ENCODE measurements around the gene TAF1B.

Gene TAF1B

GRCh38 chr2:9895669-9896590 lies 52.7 kb downstream of the TAF1B start:
- no peaks in the 10 kb centered on the region for H3K27me3 ChIP-seq (ENCODE audit: control insufficient read depth, insufficient read depth, low read length)
- H3K9me3 ChIP-seq (ENCODE audit: control insufficient read depth, insufficient read depth, low read length) = no peaks in the 10 kb centered on the region
- no peaks in the 10 kb centered on the region for H3K36me3 ChIP-seq (ENCODE audit: control insufficient read depth, insufficient read depth, low read length)
- no peak overlapping the region for H3K4me3 ChIP-seq (ENCODE audit: low read depth, low read length)
- peaks cover 29% of the 10 kb centered on the region for H3K4me1 ChIP-seq (ENCODE audit: control insufficient read depth, insufficient read depth, low read length)
- H3K9ac ChIP-seq (ENCODE audit: low read depth, low read length) = no peak overlapping the region

- H3K27me3 ChIP-seq (ENCODE audit: control insufficient read depth, insufficient read depth, low read length) = no peaks in the 10 kb centered on the region
- H3K4me3 ChIP-seq (ENCODE audit: low read depth, low read length) = no peak overlapping the region
- H3K9me3 ChIP-seq (ENCODE audit: control insufficient read depth, insufficient read depth, low read length) = no peaks in the 10 kb centered on the region
- H3K9ac ChIP-seq (ENCODE audit: low read depth, low read length) = no peak overlapping the region
- no peaks in the 10 kb centered on the region for H3K36me3 ChIP-seq (ENCODE audit: control insufficient read depth, insufficient read depth, low read length)
- peaks cover 29% of the 10 kb centered on the region for H3K4me1 ChIP-seq (ENCODE audit: control insufficient read depth, insufficient read depth, low read length)
These were observed 54.1 kb downstream of the TAF1B start for GRCh38 chr2:9897331-9897737.

- no peak overlapping the region for H3K4me3 ChIP-seq (ENCODE audit: low read depth, low read length)
- H3K4me1 ChIP-seq (ENCODE audit: control insufficient read depth, insufficient read depth, low read length) = peaks cover 29% of the 10 kb centered on the region
- H3K27me3 ChIP-seq (ENCODE audit: control insufficient read depth, insufficient read depth, low read length) = no peaks in the 10 kb centered on the region
- no peak overlapping the region for H3K9ac ChIP-seq (ENCODE audit: low read depth, low read length)
- no peaks in the 10 kb centered on the region for H3K9me3 ChIP-seq (ENCODE audit: control insufficient read depth, insufficient read depth, low read length)
- H3K36me3 ChIP-seq (ENCODE audit: control insufficient read depth, insufficient read depth, low read length) = no peaks in the 10 kb centered on the region
These were observed 54.6 kb downstream of the TAF1B start for GRCh38 chr2:9897846-9898245.

- no peaks in the 10 kb centered on the region for H3K36me3 ChIP-seq (ENCODE audit: control insufficient read depth, insufficient read depth, low read length)
- H3K9me3 ChIP-seq (ENCODE audit: control insufficient read depth, insufficient read depth, low read length) = no peaks in the 10 kb centered on the region
- H3K9ac ChIP-seq (ENCODE audit: low read depth, low read length) = no peak overlapping the region
- H3K27me3 ChIP-seq (ENCODE audit: control insufficient read depth, insufficient read depth, low read length) = no peaks in the 10 kb centered on the region
- no peak overlapping the region for H3K4me3 ChIP-seq (ENCODE audit: low read depth, low read length)
- no peaks in the 10 kb centered on the region for H3K4me1 ChIP-seq (ENCODE audit: control insufficient read depth, insufficient read depth, low read length)
These were observed 62.1 kb downstream of the TAF1B start for GRCh38 chr2:9905413-9905812.

GRCh38 chr2:9907402-9907801 lies 64.1 kb downstream of the TAF1B start:
- Histone ChIP-seq H3K27me3 (ENCODE audit: control insufficient read depth, insufficient read depth, low read length) (no peaks in the 10 kb centered on the region), H3K4me3 (ENCODE audit: low read depth, low read length) (no peak overlapping the region), H3K4me1 (ENCODE audit: control insufficient read depth, insufficient read depth, low read length) (no peaks in the 10 kb centered on the region), H3K9ac (ENCODE audit: low read depth, low read length) (no peak overlapping the region), H3K9me3 (ENCODE audit: control insufficient read depth, insufficient read depth, low read length) (no peaks in the 10 kb centered on the region), H3K36me3 (ENCODE audit: control insufficient read depth, insufficient read depth, low read length) (no peaks in the 10 kb centered on the region)

- H3K9me3 ChIP-seq (ENCODE audit: control insufficient read depth, insufficient read depth, low read length) = no peaks in the 10 kb centered on the region
- H3K4me1 ChIP-seq (ENCODE audit: control insufficient read depth, insufficient read depth, low read length) = no peaks in the 10 kb centered on the region
- peaks cover 3% of the 10 kb centered on the region for H3K36me3 ChIP-seq (ENCODE audit: control insufficient read depth, insufficient read depth, low read length)
- no peaks in the 10 kb centered on the region for H3K27me3 ChIP-seq (ENCODE audit: control insufficient read depth, insufficient read depth, low read length)
- no peak overlapping the region for H3K9ac ChIP-seq (ENCODE audit: low read depth, low read length)
- H3K4me3 ChIP-seq (ENCODE audit: low read depth, low read length) = no peak overlapping the region
These were observed 65.4 kb downstream of the TAF1B start for GRCh38 chr2:9908639-9909038.

- Histone ChIP-seq H3K9ac (ENCODE audit: low read depth, low read length) (no peak overlapping the region), H3K4me3 (ENCODE audit: low read depth, low read length) (no peak overlapping the region), H3K9me3 (ENCODE audit: control insufficient read depth, insufficient read depth, low read length) (no peaks in the 10 kb centered on the region), H3K4me1 (ENCODE audit: control insufficient read depth, insufficient read depth, low read length) (no peaks in the 10 kb centered on the region), H3K27me3 (ENCODE audit: control insufficient read depth, insufficient read depth, low read length) (no peaks in the 10 kb centered on the region), H3K36me3 (ENCODE audit: control insufficient read depth, insufficient read depth, low read length) (peaks cover 6% of the 10 kb centered on the region)
These were observed 65.8 kb downstream of the TAF1B start for GRCh38 chr2:9909106-9909505.

GRCh38 chr2:9910699-9911098 lies 67.4 kb downstream of the TAF1B start:
- Histone ChIP-seq H3K36me3 (ENCODE audit: control insufficient read depth, insufficient read depth, low read length) (peaks cover 9% of the 10 kb centered on the region), H3K9ac (ENCODE audit: low read depth, low read length) (no peak overlapping the region), H3K4me1 (ENCODE audit: control insufficient read depth, insufficient read depth, low read length) (no peaks in the 10 kb centered on the region)

GRCh38 chr2:9912468-9912867 lies 69.2 kb downstream of the TAF1B start:
- Histone ChIP-seq H3K4me1 (ENCODE audit: control insufficient read depth, insufficient read depth, low read length) (no peaks in the 10 kb centered on the region), H3K4me3 (ENCODE audit: low read depth, low read length) (no peak overlapping the region), H3K36me3 (ENCODE audit: control insufficient read depth, insufficient read depth, low read length) (peaks cover 9% of the 10 kb centered on the region), H3K27me3 (ENCODE audit: control insufficient read depth, insufficient read depth, low read length) (no peaks in the 10 kb centered on the region), H3K9ac (ENCODE audit: low read depth, low read length) (no peak overlapping the region), H3K9me3 (ENCODE audit: control insufficient read depth, insufficient read depth, low read length) (no peaks in the 10 kb centered on the region)

More at GRCh38 chr2:9910699-9911098, 67.4 kb downstream of the TAF1B start:
- Histone ChIP-seq H3K27me3 (ENCODE audit: control insufficient read depth, insufficient read depth, low read length) (no peaks in the 10 kb centered on the region), H3K4me3 (ENCODE audit: low read depth, low read length) (no peak overlapping the region), H3K9me3 (ENCODE audit: control insufficient read depth, insufficient read depth, low read length) (no peaks in the 10 kb centered on the region)

- Histone ChIP-seq H3K27me3 (ENCODE audit: control insufficient read depth, insufficient read depth, low read length) (no peaks in the 10 kb centered on the region), H3K4me3 (ENCODE audit: low read depth, low read length) (no peak overlapping the region), H3K4me1 (ENCODE audit: control insufficient read depth, insufficient read depth, low read length) (no peaks in the 10 kb centered on the region), H3K9me3 (ENCODE audit: control insufficient read depth, insufficient read depth, low read length) (no peaks in the 10 kb centered on the region), H3K36me3 (ENCODE audit: control insufficient read depth, insufficient read depth, low read length) (peaks cover 9% of the 10 kb centered on the region), H3K9ac (ENCODE audit: low read depth, low read length) (no peak overlapping the region)
These were observed 71.3 kb downstream of the TAF1B start for GRCh38 chr2:9914384-9915065.

GRCh38 chr2:9918275-9918674 lies 75.0 kb downstream of the TAF1B start:
- H3K27me3 ChIP-seq (ENCODE audit: control insufficient read depth, insufficient read depth, low read length) = no peaks in the 10 kb centered on the region
- no peaks in the 10 kb centered on the region for H3K9me3 ChIP-seq (ENCODE audit: control insufficient read depth, insufficient read depth, low read length)
- H3K36me3 ChIP-seq (ENCODE audit: control insufficient read depth, insufficient read depth, low read length) = peaks cover 9% of the 10 kb centered on the region
- no peak overlapping the region for H3K4me3 ChIP-seq (ENCODE audit: low read depth, low read length)
- H3K9ac ChIP-seq (ENCODE audit: low read depth, low read length) = no peak overlapping the region
- H3K4me1 ChIP-seq (ENCODE audit: control insufficient read depth, insufficient read depth, low read length) = no peaks in the 10 kb centered on the region

- H3K9me3 ChIP-seq (ENCODE audit: control insufficient read depth, insufficient read depth, low read length) = no peaks in the 10 kb centered on the region
- H3K36me3 ChIP-seq (ENCODE audit: control insufficient read depth, insufficient read depth, low read length) = no peaks in the 10 kb centered on the region
- H3K4me3 ChIP-seq (ENCODE audit: low read depth, low read length) = no peak overlapping the region
- H3K9ac ChIP-seq (ENCODE audit: low read depth, low read length) = no peak overlapping the region
- no peaks in the 10 kb centered on the region for H3K4me1 ChIP-seq (ENCODE audit: control insufficient read depth, insufficient read depth, low read length)
- H3K27me3 ChIP-seq (ENCODE audit: control insufficient read depth, insufficient read depth, low read length) = no peaks in the 10 kb centered on the region
These were observed 76.2 kb downstream of the TAF1B start for GRCh38 chr2:9919512-9919911.

Measured in iPS-15b (cell line).